Kidney epithelial cell (primary cell): ENCODE results near the gene FAM234B. TPM values are rescaled to one million over a fixed set of nuclear protein-coding genes. Genes with fewer than 3 reads are reported as not detected.
A peak's percentile ranks its signal among the peaks of the same experiment; 100 is the strongest.

Experiments used
- DNase-seq: peaks from one replicate; pipeline ENCODE4 v3.0.0-alpha.2; 2010; ENCODE audit warnings: low read depth
- H3K27me3 ChIP-seq: 2 replicates; pipeline ENCODE4 v1.6.0; 2011; ENCODE audit warnings: low read length; ENCODE audit not compliant: control insufficient read depth, insufficient read depth
- H3K36me3 ChIP-seq: 2 replicates; pipeline ENCODE4 v1.5.1; 2011; ENCODE audit warnings: low read length; ENCODE audit not compliant: control insufficient read depth, insufficient read depth
- H3K4me3 ChIP-seq: 2 replicates; pipeline ENCODE4 v1.5.1; 2011; ENCODE audit warnings: low read depth, mild to moderate bottlenecking, control low read depth, low read length
- total RNA-seq: library from RNA; depleted of rRNA; stranded (reverse); fragments of >200 nt; gene quantifications from 2 replicates; pipeline ENCODE4 v1.2.3, GENCODE V29; 2015
- TF ChIP-seq, protein P1 (sequence below): IDR thresholded peaks from 2 replicates; pipeline ENCODE4 v1.5.1; 2011; ENCODE audit warnings: mild to moderate bottlenecking, moderate library complexity, low read length, control low read depth, inconsistent platforms; ENCODE audit not compliant: insufficient read depth, poor library complexity, severe bottlenecking

Gene FAM234B
- total RNA-seq, 1 donor from 2014 or later: 5.0 TPM

DNA sequence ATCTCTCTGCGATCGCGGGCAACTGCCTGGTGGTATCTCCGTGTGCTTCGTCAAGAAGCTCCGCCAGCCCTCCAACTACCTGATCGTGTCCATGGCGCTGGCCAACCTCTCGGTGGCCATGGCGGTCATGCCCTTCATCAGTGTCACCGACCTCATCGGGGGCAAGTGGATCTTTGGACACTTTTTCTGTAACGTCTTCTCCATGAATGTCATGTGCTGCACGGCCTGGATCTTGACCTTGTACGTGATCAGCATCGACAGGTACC, 42.5 kb upstream of the FAM234B start:
- H3K4me3 ChIP-seq: peak overlapping the region; percentile 46
- no peak for DNase-seq

DNA sequence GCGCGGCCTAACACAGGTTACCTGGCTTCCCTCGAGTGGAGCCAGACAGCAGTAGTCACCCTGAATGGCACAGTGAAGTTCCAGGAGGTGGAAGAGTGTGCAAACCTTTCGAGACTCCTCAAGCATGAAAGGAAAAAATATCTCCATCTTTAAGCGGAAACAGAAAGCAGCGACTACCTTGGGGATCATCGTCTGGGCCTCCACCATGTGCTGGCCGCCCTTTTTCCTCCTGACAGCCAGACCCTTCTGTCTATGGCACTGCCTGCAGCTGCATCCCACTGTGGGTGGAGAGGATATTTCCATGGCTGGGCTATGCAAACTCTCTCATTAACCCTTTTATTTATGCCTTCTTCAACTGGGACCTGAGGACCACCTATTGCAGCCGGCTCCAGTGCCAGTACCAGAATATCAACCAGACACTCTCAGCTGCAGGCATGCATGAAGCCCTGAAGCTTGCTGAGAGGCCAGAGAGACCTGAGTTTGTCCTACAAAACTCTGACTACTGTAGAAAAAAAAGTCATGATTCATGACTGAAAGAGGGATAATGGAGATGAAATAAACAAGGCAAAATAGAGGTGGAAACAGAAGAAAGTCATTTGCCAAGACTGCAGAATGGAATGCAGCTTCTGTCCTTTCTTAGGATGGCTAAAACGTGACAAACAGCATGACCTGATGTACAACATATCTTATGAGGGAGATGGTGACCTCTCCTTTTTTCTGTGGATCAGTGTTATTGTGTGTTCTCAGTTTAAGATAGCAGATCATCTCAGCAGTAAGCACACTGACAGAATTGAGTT, 41.7 kb upstream of the FAM234B start:
- Histone ChIP-seq H3K36me3 (no peaks in the 10 kb centered on the region), H3K27me3 (no peaks in the 10 kb centered on the region), H3K4me3 (no peak overlapping the region)
- no peak for DNase-seq
- TF ChIP-seq, protein P1, sequence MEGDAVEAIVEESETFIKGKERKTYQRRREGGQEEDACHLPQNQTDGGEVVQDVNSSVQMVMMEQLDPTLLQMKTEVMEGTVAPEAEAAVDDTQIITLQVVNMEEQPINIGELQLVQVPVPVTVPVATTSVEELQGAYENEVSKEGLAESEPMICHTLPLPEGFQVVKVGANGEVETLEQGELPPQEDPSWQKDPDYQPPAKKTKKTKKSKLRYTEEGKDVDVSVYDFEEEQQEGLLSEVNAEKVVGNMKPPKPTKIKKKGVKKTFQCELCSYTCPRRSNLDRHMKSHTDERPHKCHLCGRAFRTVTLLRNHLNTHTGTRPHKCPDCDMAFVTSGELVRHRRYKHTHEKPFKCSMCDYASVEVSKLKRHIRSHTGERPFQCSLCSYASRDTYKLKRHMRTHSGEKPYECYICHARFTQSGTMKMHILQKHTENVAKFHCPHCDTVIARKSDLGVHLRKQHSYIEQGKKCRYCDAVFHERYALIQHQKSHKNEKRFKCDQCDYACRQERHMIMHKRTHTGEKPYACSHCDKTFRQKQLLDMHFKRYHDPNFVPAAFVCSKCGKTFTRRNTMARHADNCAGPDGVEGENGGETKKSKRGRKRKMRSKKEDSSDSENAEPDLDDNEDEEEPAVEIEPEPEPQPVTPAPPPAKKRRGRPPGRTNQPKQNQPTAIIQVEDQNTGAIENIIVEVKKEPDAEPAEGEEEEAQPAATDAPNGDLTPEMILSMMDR: no peak

More for the DNA sequence above, 42.5 kb upstream of the FAM234B start:
- TF ChIP-seq, protein P1: no peak
- H3K27me3 ChIP-seq: no peaks in the 10 kb centered on the region
- no peaks in the 10 kb centered on the region for H3K36me3 ChIP-seq

DNA sequence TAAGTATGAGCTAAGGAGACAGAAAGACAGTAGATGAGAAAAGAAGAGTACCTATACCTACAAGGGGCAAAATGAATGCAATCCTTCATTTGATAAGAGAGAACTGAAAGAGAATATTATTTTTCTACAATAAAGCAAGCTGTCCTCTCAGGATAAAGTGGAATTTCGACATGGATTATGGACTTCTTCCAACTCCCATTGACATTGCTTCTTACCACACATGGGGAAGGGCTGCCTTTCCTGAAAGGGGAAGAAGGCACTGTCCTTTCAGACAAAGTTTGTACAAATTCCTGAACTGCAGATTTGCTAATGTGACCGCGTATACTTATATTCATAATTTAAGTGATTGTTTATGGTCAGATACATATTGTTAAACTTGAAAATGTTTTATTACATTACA, 39.8 kb upstream of the FAM234B start:
- Histone ChIP-seq H3K4me3 (no peak overlapping the region), H3K36me3 (no peaks in the 10 kb centered on the region), H3K27me3 (no peaks in the 10 kb centered on the region)
- TF ChIP-seq, protein P1: no peak
- no peak for DNase-seq

DNA sequence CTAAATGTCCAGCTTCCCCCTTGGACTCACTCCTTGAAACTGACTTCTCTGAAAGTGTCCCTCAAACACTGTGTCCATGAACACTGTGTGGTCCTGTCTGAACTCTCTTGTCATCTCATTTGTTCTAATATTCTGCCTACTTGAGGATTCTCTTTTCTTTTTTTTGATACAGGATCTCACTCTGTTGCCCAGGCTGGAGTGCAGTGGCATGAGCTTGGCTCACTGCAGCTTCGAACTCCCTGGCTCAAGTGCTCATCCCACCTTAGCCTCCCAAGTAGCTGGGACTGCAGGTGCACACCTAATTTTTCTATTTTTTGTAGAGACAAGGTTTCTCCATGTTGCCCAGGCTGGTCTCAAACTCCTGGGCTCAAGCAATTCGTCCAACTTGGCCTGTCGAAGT, 39.2 kb upstream of the FAM234B start:
- no peak for DNase-seq
- Histone ChIP-seq H3K27me3 (no peaks in the 10 kb centered on the region), H3K4me3 (no peak overlapping the region), H3K36me3 (no peaks in the 10 kb centered on the region)
- TF ChIP-seq, protein P1: no peak

DNA sequence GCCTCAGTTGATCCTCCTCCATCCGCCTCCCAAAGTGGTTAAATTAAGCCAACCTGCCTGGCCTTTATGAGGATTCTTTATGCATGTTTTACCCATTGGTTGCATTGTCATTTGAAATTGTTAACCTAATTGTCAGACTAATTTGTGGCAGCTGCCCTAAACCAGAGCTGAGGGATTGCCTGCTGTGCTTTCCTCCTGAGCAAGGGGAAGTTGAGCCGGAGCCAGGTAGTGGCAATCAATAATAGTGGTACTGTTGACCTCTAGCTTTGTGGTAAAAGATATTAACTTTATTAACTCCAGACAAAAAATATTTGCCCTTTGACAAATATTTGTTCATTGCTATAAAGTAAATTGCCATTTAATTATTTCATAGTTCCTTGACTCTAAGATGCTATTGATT, 38.5 kb upstream of the FAM234B start:
- H3K36me3 ChIP-seq: no peaks in the 10 kb centered on the region
- no peak for DNase-seq
- TF ChIP-seq, protein P1: no peak
- H3K4me3 ChIP-seq: no peak overlapping the region
- H3K27me3 ChIP-seq: no peaks in the 10 kb centered on the region
